Activated CD8-positive, alpha-beta T cell treated with anti-CD3 and anti-CD28 coated beads, Interleukin-2, amount 10 ng/mL, durations not matched to agents 7 days and 5 days (primary cell): ENCODE measurements around the gene CCDC183. TPM values are rescaled to one million over a fixed set of nuclear protein-coding genes. Genes with fewer than 3 reads are reported as not detected.
A peak's percentile ranks its signal among the peaks of the same experiment; 100 is the strongest.
"Not testable (repeated sequence)": the region's sequence is repeated elsewhere in the genome, so short reads cannot be mapped to it uniquely, and the experiment has no call there.

Experiments
- ATAC-seq: fragments of 150-1000 bp; cut with Tn5 transposase; one replicate; pipeline ENCODE4 v1.10.0; 2021; ENCODE audit warnings: moderate library complexity
- CTCF ChIA-PET: fragments of 350-600 bp; sonication (Branson Sonifier 250); formaldehyde crosslinking; loops from one replicate; lab custom pipeline; 2021; ENCODE audit warnings: antibody characterized with exemption; lab: Charles Lee
- POLR2A ChIA-PET: fragments of 350-600 bp; sonication (Branson Sonifier 250); formaldehyde crosslinking; loops from one replicate; lab custom pipeline; 2021; ENCODE audit warnings: antibody characterized with exemption; lab: Charles Lee
- DNase-seq: peaks from one replicate; pipeline ENCODE4 v3.0.0-alpha.2; 2020
- H3K27ac Mint-ChIP-seq: one replicate; pipeline ENCODE4 v1.8.0; 2021; ENCODE audit warnings: mild to moderate bottlenecking, mixed read lengths
- H3K27me3 Mint-ChIP-seq: one replicate; pipeline ENCODE4 v1.8.0; 2021; ENCODE audit warnings: low read depth, mixed read lengths
- H3K36me3 Mint-ChIP-seq: one replicate; pipeline ENCODE4 v1.8.0; 2021; ENCODE audit warnings: low read depth, mixed read lengths
- H3K4me1 Mint-ChIP-seq: one replicate; pipeline ENCODE4 v1.8.0; 2021; ENCODE audit warnings: low read depth, mixed read lengths
- H3K4me3 Mint-ChIP-seq: one replicate; pipeline ENCODE4 v1.8.0; 2021; ENCODE audit warnings: mild to moderate bottlenecking, mixed read lengths
- H3K9me3 Mint-ChIP-seq: one replicate; pipeline ENCODE4 v1.8.0; 2022; ENCODE audit warnings: mixed read lengths; ENCODE audit not compliant: insufficient read depth
- total RNA-seq, 2 experiments: library from RNA; stranded (reverse); gene quantifications; one replicate each; pipeline ENCODE4 v1.2.3, GENCODE V29; 2021

Gene CCDC183
- total RNA-seq, 2 experiments from 2014 or later: 0.26 to 0.44 TPM

DNA sequence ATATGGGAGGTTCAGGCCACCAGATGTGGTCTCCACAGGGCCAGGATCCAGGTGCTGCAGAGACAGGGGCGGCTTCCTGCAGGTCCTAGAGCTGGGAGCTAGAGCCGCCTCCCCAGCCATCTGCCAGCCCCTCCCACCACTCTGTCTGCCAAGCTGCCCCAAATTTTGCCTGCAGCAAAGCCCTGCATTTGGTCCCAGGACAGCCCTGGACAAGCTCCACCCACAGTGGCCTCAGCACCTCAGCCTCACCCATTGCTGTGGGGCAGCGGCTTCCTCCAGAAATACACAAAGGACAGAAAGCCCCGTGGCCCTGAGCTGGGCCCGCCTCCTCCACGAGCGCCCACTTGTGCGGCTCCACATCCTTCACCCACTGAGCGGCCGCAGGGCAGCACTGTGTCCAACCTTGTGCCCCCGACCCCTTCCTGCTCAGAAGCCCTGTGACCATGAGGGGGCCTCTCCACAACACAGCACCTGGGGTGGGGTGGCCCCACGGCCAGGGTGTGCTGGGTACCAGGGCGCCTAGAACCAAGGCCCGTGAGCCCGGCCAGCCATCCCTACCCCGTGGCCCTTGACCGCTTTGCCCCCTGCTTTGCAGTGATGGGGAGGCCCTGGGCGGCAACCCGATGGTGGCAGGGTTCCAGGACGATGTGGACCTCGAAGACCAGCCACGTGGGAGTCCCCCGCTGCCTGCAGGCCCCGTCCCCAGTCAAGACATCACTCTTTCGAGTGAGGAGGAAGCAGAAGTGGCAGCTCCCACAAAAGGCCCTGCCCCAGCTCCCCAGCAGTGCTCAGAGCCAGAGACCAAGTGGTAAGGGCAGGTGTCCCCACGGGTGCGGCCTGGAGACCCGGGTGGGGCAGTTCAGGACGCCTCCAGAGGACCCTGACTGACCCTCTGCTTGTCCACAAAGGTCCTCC lies 42.4 kb downstream of the CCDC183 start:
- ChIA-PET CTCF (no interaction called here), POLR2A (no interaction called here)
- no peaks in the 10 kb centered on the region for H3K9me3 Mint-ChIP-seq
- DNase-seq (no peak), ATAC-seq (no peak)
- H3K4me3 Mint-ChIP-seq: no peak overlapping the region
- no peaks in the 10 kb centered on the region for H3K27me3 Mint-ChIP-seq
- peaks cover 10% of the 10 kb centered on the region for H3K36me3 Mint-ChIP-seq
- H3K4me1 Mint-ChIP-seq: peaks cover 11% of the 10 kb centered on the region
- no peak overlapping the region for H3K27ac Mint-ChIP-seq

DNA sequence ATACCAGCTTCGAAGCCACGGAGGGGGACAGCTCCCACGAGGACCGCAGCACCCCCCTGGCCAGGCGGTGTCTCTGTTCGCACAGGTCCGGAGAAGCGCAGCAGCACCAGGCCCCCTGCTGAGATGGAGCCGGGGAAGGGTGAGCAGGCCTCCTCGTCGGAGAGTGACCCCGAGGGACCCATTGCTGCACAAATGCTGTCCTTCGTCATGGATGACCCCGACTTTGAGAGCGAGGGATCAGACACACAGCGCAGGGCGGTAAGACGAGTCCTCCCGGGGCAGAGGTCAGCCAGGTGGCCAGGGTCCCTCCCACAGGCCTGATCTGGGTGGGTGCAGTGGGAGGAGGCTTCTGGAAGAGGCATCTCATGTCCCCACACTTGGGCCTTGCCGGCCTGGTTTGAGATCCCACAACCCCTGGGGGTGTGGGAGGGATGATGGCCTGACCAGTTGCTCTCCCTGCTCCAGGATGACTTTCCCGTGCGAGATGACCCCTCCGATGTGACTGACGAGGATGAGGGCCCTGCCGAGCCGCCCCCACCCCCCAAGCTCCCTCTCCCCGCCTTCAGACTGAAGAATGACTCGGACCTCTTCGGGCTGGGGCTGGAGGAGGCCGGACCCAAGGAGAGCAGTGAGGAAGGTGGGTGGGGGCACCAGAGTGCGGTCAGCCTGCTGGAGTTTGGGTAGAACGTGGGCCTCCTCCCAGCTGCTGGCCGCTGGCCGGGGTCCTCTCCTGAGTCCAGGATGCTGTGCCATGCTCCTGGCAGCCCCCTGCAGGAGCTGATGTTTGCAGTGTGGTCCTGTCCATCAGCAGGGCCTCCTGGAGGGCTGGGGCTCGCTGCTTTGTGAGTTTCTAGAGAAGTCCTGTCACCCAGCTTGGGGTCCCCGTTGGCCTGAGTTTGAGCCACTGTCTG lies 43.3 kb downstream of the CCDC183 start:
- CTCF ChIA-PET: no interaction called here
- POLR2A ChIA-PET: no interaction called here
- ATAC-seq: no peak
- Mint-ChIP-seq H3K27me3 (no peaks in the 10 kb centered on the region), H3K4me1 (peaks cover 13% of the 10 kb centered on the region), H3K9me3 (no peaks in the 10 kb centered on the region), H3K36me3 (peaks cover 8% of the 10 kb centered on the region), H3K4me3 (no peak overlapping the region), H3K27ac (no peak overlapping the region)
- DNase-seq: no peak

DNA sequence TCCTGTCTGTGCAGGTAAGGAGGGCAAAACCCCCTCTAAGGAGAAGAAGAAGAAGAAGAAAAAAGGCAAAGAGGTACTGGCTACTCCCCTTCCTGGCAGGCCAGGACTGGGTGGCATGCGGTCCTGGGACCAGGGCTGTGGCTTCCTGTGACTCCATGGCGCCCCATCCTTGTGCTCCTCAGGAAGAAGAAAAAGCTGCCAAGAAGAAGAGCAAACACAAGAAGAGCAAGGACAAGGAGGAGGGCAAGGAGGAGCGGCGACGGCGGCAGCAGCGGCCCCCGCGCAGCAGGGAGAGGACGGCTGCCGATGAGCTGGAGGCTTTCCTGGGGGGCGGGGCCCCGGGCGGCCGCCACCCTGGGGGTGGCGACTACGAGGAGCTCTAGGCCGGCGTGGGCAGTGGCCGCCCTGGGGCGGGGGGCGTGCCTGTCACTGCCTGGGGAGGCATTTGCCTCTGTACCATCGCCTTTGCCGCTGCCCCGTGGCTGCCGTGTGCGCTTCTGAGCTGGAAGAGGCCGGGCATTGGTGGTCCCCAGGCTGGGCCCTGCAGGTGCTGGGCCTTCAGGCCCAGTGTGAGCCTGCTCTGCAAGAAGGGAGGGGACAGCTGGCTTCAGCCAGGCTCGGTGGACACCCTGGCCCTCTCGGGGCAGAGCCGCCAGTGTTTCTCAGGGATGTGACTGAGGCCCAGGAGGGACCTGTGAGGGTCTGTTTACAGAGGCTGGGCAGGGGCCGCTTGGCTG lies 44.2 kb downstream of the CCDC183 start:
- Mint-ChIP-seq H3K9me3 (no peaks in the 10 kb centered on the region), H3K4me3 (no peak overlapping the region), H3K4me1 (peaks cover 13% of the 10 kb centered on the region), H3K27me3 (no peaks in the 10 kb centered on the region), H3K36me3 (peaks cover 10% of the 10 kb centered on the region), H3K27ac (no peak overlapping the region)
- DNase-seq: no peak
- POLR2A ChIA-PET: no interaction called here
- CTCF ChIA-PET: no interaction called here
- ATAC-seq: no peak

DNA sequence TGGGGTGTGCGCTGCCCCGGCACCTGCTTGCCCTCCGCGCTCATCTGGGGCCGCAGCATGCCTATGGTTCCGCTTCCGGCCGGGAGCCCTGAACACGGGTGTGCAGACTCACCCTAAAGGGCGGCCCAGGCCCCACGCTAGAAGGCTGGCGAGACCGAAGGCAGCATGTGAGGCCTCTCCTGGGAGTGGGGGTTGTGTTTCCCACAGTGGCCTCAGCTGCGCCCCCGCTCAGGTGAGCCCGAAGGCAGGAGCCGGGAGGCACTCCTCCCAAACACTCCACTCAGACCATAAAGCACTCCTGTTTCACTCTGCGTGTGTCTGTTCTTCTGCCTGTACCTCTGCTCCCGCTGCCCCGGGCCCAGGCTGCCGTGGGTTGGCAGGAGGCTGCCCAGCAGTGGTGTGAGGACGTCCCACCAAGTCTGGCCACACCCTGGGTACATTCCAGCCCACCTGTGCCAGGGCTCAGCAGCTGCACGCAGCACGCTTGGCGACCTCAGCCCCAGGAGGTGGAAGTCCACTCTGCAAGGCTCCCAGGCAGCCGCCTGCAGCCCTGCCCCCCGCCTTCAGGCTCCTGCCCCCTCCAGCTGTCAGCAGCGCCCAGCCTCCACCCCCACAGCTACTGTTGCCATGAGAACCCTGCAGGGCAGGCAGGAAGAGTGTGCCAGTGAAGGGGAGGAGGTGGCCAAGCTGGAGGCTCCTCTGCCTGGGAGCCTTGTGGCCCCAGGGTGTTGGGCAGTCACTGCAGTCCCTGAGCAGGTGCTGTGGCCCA lies 44.9 kb downstream of the CCDC183 start:
- Mint-ChIP-seq H3K27ac (peak overlapping the region; percentile 52), H3K4me1 (peaks cover 13% of the 10 kb centered on the region), H3K4me3 (no peak overlapping the region), H3K27me3 (no peaks in the 10 kb centered on the region), H3K36me3 (peaks cover 11% of the 10 kb centered on the region), H3K9me3 (no peaks in the 10 kb centered on the region)
- POLR2A ChIA-PET: no interaction called here
- CTCF ChIA-PET: interaction anchor here (1.0 to 4.9 kb wide), 7 partner anchors 18 to 194 kb away, joined by 3 to 37 read pairs (median 6); partner anchors contain the start of genes ABCA2 and RABL6
- DNase-seq: no peak
- ATAC-seq: no peak

DNA sequence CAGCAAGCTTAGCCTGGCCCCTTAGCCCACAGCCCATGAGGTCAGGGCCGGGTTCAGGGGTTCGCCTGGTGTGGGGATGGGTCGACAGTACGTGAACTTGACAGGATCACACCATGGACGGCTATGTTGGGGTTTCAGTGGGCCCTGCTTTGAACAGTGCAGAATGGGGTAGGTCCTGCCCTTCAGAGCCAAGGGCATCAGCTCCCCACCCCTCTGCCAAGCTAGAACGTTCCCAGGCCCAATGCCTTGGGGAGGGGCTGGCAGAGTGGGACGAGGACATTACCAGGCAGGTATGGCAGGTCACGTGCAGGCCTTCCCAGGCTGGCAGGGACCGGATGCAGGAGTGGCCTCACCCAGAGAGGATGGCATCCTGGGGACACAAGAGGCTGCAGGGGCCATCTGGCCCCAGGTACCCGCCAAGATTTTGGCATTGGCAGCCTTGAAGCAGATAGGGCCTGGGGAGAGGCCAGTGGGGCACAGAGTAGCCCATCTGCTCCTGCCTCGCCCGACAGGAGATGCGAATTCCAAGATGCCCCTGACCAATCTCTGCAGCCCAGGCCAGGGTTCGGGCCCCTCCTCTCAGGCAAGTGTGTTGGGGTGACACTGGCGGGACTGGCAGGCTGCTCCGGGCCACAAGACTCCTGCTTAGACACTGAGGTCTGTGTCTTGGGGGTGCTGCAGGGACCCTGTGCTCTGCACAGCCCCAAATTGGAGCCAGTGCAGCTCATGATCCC lies 45.7 kb downstream of the CCDC183 start:
- DNase-seq, H3K27me3 Mint-ChIP-seq, ATAC-seq, H3K9me3 Mint-ChIP-seq: not testable (repeated sequence)
- peaks cover 16% of the 10 kb centered on the region for H3K4me1 Mint-ChIP-seq
- peaks cover 14% of the 10 kb centered on the region for H3K36me3 Mint-ChIP-seq
- ChIA-PET POLR2A (interaction anchor here (1.1 kb wide), 1 partner anchor 29 kb away, joined by 4 read pairs; no protein-coding TSS in a partner anchor), CTCF (interaction anchor here (0.6 to 4.9 kb wide), 39 partner anchors 14 to 432 kb away, joined by 3 to 37 read pairs (median 4); partner anchors contain the start of genes ABCA2, C8G, CLIC3 and FBXW5)
- H3K27ac Mint-ChIP-seq: peak overlapping the region; percentile 52
- H3K4me3 Mint-ChIP-seq: peak overlapping the region; percentile 78

DNA sequence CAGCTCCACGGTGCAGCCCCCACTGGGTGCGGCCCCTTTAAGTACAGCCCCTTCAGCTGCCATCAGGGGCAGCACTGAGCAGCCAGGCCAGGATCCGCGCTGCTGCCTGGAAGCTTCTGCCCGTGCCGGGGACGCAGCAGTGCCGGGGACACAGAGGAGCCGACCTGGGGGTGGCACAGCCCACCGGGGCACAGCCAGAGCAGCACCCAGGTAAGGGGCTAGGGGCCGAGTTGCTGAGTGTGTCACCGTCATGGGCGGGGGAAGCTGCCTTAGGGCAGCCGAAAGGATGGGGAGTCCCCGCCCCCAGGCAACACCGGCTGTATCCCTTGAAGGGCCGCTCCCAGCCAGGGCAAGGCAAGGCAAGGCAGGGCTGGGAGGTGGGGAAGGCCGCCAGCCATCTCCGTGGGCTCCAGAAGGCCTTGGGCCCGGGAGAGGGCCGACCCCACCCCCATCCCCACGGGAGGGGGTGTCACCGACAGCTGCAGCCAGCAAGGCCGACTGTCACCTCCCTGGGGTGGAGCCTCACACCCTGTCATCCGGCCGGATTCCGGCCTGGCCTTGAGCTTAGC lies 46.3 kb downstream of the CCDC183 start, which contains the start of gene AJM1:
AJM1 (plus strand) TSS at position 99 of the 569 bp plus-strand sequence. CDS start 1,937 bp downstream, outside the sequence.
- Mint-ChIP-seq H3K27ac (peak within 1 kb of the TSS; percentile 52), H3K4me1 (peaks cover 17% of the 10 kb centered on the region), H3K4me3 (peak within 1 kb of the TSS; percentile 78), H3K36me3 (peaks cover 14% of the 10 kb centered on the region)
- ATAC-seq: peak; percentile 90
- not testable (repeated sequence) for H3K9me3 Mint-ChIP-seq, H3K27me3 Mint-ChIP-seq
- CTCF ChIA-PET: interaction anchor here (0.6 to 4.9 kb wide), 45 partner anchors 9 to 433 kb away, joined by 3 to 37 read pairs (median 4); partner anchors contain the start of genes ABCA2, C8G, CLIC3 and FBXW5
- POLR2A ChIA-PET: interaction anchor here (0.7 to 1.1 kb wide), 2 partner anchors 25 to 30 kb away, joined by 3 to 4 read pairs; no protein-coding TSS in a partner anchor
- peak; percentile 87 for DNase-seq

DNA sequence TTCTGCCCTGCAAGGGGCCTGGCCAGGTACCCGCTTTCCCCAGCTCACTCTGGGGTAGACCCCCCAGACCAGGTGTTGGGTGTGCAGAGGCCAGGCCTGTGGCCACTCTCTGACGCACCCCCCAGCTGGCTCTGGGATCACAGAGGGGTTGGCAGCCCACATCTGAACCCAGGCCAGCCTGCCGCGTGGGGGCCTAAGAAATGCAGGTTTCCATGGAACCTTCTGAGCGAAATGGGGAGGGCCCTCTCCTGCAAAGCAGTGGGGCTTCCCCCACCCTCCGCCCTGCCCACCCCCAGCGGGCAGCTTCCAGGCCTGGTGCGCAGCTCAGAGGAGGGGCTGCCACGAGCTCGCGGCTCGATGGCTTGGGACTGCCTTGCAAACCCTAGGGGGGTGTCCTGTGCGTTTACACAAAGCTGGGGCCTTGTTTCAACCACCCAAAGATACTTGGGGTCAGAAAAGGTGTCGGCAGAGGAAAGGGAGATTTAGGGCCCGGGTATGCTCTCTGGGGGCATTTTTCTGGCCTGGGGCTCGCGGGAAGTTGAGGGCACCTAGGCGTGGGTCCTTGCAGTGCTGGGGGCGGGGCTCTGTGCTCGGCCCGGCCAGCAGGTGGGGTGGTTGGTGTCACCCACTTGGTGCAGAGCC lies 47.1 kb downstream of the CCDC183 start:
- not testable (repeated sequence) for DNase-seq, H3K9me3 Mint-ChIP-seq, H3K27ac Mint-ChIP-seq, ATAC-seq
- Mint-ChIP-seq H3K4me1 (peaks cover 23% of the 10 kb centered on the region), H3K4me3 (peak overlapping the region; percentile 56), H3K36me3 (peaks cover 17% of the 10 kb centered on the region), H3K27me3 (peaks cover 13% of the 10 kb centered on the region)
- CTCF ChIA-PET: interaction anchor here (0.8 to 4.9 kb wide), 25 partner anchors 9 to 286 kb away, joined by 3 to 37 read pairs (median 5); partner anchors contain the start of genes ABCA2, C8G, FBXW5 and FUT7
- POLR2A ChIA-PET: interaction anchor here (0.7 kb wide), 1 partner anchor 35 kb away, joined by 3 read pairs; no protein-coding TSS in a partner anchor

DNA sequence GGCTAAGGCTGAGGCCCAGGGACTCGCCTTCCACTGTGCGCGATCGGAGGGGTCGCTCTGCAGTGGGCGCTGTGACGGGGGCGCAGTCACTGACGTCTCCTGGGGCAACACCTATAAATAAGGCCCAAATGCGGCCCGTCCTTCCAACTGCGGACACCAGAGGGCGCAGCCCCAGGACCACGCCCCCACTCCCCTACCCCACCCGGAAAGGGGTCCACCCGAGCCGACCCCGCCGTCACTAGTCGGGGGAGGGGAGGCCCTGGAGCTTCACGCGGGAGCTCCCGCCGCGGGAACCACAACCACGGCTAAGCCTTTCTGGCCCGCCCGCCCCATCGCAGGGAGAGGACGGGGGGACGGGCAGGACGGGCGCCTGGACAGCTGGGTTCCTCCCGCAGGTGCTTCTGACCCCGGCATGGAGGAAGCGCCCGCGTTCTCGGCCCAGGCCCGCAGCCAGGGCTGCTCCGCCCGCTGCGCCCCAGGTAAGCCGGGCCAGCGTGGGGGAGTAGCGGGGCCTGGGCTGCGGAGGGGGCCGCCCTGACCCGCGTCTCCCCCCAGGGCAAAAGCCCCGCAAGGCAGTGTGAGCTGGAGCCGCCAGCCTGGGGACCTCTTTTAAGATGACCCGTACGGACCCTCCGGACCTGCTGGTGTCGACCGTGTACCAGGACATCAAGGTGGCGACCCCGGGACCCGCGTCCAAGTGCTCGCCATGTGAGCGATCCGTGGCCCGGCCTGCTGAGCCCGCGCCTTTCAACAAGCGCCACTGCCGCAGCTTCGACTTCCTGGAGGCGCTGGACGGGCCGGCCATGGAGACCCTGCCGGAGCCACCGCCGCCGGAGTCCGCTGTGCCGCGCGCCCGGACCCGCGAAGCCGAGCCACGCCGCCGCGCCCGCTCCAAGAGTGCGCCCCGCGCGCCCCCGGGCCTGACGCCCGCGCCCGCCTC lies 47.9 kb downstream of the CCDC183 start:
- ATAC-seq, H3K9me3 Mint-ChIP-seq, H3K27ac Mint-ChIP-seq: not testable (repeated sequence)
- ChIA-PET CTCF (interaction anchor here (1.1 to 4.9 kb wide), 6 partner anchors 19 to 191 kb away, joined by 3 to 37 read pairs (median 7); partner anchors contain the start of gene TRAF2), POLR2A (interaction anchor here (0.7 to 1.2 kb wide), 2 partner anchors 35 to 43 kb away, joined by 3 read pairs; no protein-coding TSS in a partner anchor)
- peak overlapping the region; percentile 56 for H3K4me3 Mint-ChIP-seq
- peaks cover 15% of the 10 kb centered on the region for H3K36me3 Mint-ChIP-seq
- DNase-seq: peak; percentile 67
- H3K4me1 Mint-ChIP-seq: peaks cover 25% of the 10 kb centered on the region
- peaks cover 13% of the 10 kb centered on the region for H3K27me3 Mint-ChIP-seq
